Brain microvascular endothelial cell (primary cell): ENCODE results near the gene SHPK.
"Not testable (repeated sequence)": the region's sequence is repeated elsewhere in the genome, so short reads cannot be mapped to it uniquely, and the experiment has no call there.

Experiments used
- DNase-seq: peaks from one replicate; pipeline ENCODE4 v3.0.0-alpha.2; 2020
- H3K27ac ChIP-seq: fragments of 250-450 bp; sonication (Bioruptor Pico); 2 replicates; pipeline ENCODE4 v1.5.1; 2020; ENCODE audit warnings: mild to moderate bottlenecking, moderate library complexity
- H3K27me3 ChIP-seq: fragments of 250-450 bp; sonication (Bioruptor Pico); replicated peaks from 2 replicates; pipeline ENCODE4 v1.5.1; 2020; ENCODE audit warnings: mild to moderate bottlenecking
- H3K36me3 ChIP-seq: fragments of 250-450 bp; sonication (Bioruptor Pico); replicated peaks from 2 replicates; pipeline ENCODE4 v1.5.1; 2020; ENCODE audit warnings: mild to moderate bottlenecking
- H3K4me3 ChIP-seq: 2 replicates; pipeline ENCODE4 v1.5.1; 2011; ENCODE audit warnings: low read depth, mild to moderate bottlenecking, control low read depth, low read length, moderate library complexity
- in situ Hi-C: cut with HindIII; loops from 2 replicates; pipeline ENCODE4 v1.10.0; 2017; ENCODE audit warnings: low sequenced_read_pairs, low pct_ligation_motif_present
- TF ChIP-seq, protein P1 (sequence below): IDR thresholded peaks from 2 replicates; pipeline ENCODE4 v1.5.1; 2011; ENCODE audit warnings: low read depth, mild to moderate bottlenecking, moderate library complexity, low read length, control low read depth, inconsistent platforms; ENCODE audit errors: missing control alignments

Gene SHPK

DNA sequence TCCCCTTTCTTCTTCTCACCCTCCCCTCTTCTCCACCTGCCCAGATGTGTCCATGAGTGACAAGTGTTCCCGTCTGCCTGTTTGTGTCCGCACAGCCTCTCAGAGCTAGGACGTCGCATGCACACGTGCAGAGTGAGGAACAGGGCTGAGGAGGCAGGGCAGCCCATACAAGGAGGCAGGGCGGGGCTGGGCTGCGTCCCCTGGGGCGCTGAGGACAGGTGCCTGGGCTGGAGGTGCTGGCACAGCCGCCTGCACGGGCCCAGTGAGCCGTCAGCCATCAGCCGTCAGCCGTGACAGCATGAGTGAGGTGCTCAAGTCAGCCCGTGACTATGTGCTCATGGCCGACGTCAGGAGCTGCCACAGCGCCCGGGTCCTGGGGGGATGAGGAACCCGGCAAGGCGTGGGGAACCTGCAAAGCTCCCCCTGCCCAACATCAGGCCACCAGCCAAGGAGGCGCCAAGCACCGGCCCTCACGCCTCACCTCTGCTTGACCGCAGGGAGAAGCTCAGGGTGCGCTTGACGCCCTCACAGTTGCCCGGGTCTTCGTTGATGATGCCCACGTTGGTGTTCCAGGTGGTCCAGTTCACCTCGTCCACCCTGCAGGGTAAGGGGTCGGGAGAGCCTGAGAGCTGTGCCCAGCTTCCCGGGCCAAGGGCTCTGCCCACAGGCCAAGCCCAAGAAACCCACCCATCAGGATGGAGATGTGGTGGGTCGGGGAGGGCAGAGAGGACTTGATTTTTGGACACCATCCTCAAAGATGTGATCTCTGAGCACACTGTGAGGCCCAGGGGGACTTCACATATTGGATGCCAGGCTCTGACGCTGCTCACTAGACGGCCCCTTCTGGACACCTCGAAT lies 64.8 kb downstream of the SHPK start:
- Histone ChIP-seq H3K4me3 (no peak overlapping the region), H3K27ac (no peak overlapping the region), H3K36me3 (no peaks in the 10 kb centered on the region), H3K27me3 (no peaks in the 10 kb centered on the region)
- in situ Hi-C loops, result no loop called here
- TF ChIP-seq, protein P1, sequence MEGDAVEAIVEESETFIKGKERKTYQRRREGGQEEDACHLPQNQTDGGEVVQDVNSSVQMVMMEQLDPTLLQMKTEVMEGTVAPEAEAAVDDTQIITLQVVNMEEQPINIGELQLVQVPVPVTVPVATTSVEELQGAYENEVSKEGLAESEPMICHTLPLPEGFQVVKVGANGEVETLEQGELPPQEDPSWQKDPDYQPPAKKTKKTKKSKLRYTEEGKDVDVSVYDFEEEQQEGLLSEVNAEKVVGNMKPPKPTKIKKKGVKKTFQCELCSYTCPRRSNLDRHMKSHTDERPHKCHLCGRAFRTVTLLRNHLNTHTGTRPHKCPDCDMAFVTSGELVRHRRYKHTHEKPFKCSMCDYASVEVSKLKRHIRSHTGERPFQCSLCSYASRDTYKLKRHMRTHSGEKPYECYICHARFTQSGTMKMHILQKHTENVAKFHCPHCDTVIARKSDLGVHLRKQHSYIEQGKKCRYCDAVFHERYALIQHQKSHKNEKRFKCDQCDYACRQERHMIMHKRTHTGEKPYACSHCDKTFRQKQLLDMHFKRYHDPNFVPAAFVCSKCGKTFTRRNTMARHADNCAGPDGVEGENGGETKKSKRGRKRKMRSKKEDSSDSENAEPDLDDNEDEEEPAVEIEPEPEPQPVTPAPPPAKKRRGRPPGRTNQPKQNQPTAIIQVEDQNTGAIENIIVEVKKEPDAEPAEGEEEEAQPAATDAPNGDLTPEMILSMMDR, result no peak
- no peak for DNase-seq

DNA sequence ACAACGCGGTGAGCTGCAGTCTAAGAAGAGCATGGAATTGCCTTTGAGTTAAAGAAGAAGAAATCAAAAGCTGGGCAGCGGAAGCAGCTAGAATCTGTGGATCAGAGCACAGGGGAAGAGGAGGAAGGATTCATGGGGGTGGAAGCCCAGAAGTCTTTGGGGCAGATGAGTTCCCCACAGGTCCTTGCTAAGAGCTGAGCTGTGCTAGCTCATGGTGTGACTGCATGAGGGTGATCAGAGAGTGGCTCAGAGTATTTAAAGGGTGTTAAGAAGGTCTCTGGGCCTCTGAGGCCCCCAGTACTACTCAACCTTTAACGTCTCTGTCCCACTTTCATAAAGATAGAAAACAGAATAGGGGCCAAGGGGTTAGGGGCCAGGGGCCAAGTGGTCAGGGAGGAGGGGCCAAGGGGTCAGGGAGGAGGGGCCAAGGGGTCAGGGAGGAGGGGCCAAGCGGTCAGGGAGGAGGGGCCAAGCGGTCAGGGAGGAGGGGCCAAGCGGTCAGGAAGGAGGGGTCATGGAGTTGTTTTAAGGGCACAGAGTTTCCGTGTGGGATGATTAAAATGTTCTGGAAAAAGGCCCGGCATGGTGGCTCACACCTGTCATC lies 66.4 kb downstream of the SHPK start:
- no peak overlapping the region for H3K27ac ChIP-seq
- in situ Hi-C loops, result no loop called here
- H3K4me3 ChIP-seq, result no peak overlapping the region
- DNase-seq, result no peak
- TF ChIP-seq, protein P1, result no peak
- no peaks in the 10 kb centered on the region for H3K27me3 ChIP-seq
- no peaks in the 10 kb centered on the region for H3K36me3 ChIP-seq

DNA sequence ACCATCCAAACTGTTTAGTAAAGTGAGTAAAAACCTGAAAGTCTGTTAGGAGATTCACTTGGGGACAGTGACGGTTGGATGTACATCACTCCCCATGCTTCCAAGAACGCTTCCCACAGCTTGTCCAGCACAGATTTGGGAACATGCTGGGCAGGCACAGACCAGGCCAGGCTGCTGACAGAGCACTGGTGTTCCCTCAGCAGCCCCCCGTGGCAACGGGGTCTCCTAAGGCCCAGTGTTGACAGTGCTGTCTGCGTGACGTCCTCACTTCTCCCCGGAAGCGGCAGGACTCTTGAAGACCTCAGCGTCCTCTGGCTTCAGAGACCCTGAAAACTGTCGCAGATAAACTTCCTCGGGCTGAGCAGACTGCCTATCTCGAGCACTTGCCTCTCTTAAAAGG lies 69.5 kb downstream of the SHPK start:
- Histone ChIP-seq H3K27ac (no peak overlapping the region), H3K27me3 (no peaks in the 10 kb centered on the region), H3K36me3 (no peaks in the 10 kb centered on the region), H3K4me3 (no peak overlapping the region)
- in situ Hi-C loops, result no loop called here
- TF ChIP-seq, protein P1, result no peak
- DNase-seq, result no peak

DNA sequence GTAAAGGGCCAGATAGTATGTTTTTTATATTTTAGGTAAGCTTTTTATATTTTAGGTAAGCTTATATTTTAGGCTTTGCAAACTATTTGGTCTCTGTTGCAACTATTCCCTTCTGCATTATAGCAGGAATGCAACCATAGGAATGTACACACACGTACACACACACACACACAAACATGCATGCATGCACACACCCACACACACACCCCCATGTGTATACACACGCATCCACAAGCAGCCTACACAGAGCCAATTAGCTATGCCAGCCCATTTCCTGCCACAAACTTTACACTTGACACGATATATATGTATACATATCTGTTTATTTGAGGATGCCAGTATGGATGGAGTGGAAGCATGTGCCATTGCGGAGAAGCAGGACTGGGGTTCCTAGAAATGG lies 70.9 kb downstream of the SHPK start:
- TF ChIP-seq, protein P1, result no peak
- Histone ChIP-seq H3K36me3 (no peaks in the 10 kb centered on the region), H3K27me3 (no peaks in the 10 kb centered on the region), H3K27ac (no peak overlapping the region), H3K4me3 (no peak overlapping the region)
- in situ Hi-C loops, result no loop called here
- no peak for DNase-seq

DNA sequence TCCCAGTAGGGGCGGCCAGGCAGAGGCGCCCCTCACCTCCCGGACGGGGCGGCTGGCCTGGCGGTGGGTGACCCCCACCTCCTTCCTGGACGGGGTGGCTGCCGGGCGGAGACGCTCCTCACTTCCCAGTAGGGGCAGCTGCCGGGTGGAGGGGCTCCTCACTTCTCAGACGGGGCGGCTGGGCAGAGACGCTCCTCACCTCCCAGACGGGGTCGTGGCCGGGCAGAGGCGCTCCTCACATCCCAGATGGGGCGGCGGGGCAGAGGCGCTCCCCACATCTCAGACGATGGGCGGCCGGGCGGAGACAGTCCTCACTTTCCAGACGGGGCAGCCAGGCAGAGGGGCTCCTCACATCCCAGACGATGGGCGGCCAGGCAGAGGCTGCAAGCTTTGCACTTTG lies 71.8 kb downstream of the SHPK start:
- DNase-seq, H3K4me3 ChIP-seq, in situ Hi-C loops, H3K36me3 ChIP-seq, H3K27me3 ChIP-seq, H3K27ac ChIP-seq: not testable (repeated sequence)

DNA sequence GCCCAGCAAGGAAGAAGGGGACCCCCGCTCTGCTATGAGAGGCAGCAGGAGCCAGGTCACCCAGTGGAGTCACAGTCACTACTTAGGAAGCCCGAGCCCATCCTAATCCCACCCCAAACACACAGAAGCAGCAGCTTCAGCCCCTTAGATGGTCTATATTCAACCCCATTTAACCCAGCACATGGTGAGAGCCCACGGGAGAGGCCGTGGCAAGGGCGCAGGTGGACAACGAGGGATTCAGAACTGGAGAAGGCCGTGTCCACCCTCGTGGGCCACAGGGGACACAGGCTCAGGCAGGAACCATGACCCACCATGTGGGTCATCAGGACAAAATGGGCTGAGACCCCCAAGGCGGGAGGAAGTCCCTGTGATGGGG lies 76.8 kb downstream of the SHPK start:
- Histone ChIP-seq H3K27ac (no peak overlapping the region), H3K36me3 (no peaks in the 10 kb centered on the region), H3K4me3 (no peak overlapping the region), H3K27me3 (no peaks in the 10 kb centered on the region)
- in situ Hi-C loops, result no loop called here
- no peak for DNase-seq
- TF ChIP-seq, protein P1, result no peak
